ENCODE results near the gene CCDC158. TPM values are rescaled to one million over a fixed set of nuclear protein-coding genes. Genes with fewer than 3 reads are reported as not detected.
"Not testable (repeated sequence)": the region's sequence is repeated elsewhere in the genome, so short reads cannot be mapped to it uniquely, and the experiment has no call there.

CCDC158 gene
- total RNA-seq, 1 donor from 2014 or later: not detected

- H3K9me3 Mint-ChIP-seq: peaks cover 10% of the 10 kb centered on the region
- H3K27ac Mint-ChIP-seq (ENCODE audit: unreplicated experiment): no peak overlapping the region
- no peaks in the 10 kb centered on the region for H3K27me3 Mint-ChIP-seq (ENCODE audit: low read depth)
- DNase-seq (ENCODE audit: low read depth, low spot score): no peak
- H3K4me1 Mint-ChIP-seq: peaks cover 12% of the 10 kb centered on the region
- peaks cover 6% of the 10 kb centered on the region for H3K36me3 Mint-ChIP-seq (ENCODE audit: low read depth)
- no peak for TF ChIP-seq CTCF (conservative IDR thresholded peaks at IDR 0.05)
- no peak overlapping the region for H3K4me3 Mint-ChIP-seq
Observed at GRCh38 chr4:76282941-76283689, 137.8 kb downstream of the CCDC158 start.

- not testable (repeated sequence) for H3K27ac Mint-ChIP-seq (ENCODE audit: unreplicated experiment); H3K4me3 Mint-ChIP-seq; H3K36me3 Mint-ChIP-seq (ENCODE audit: low read depth); H3K9me3 Mint-ChIP-seq; H3K27me3 Mint-ChIP-seq (ENCODE audit: low read depth); DNase-seq (ENCODE audit: low read depth, low spot score)
- H3K4me1 Mint-ChIP-seq: peaks cover 12% of the 10 kb centered on the region
Observed at GRCh38 chr4:76281594-76281993, 139.3 kb downstream of the CCDC158 start.

- no peak for TF ChIP-seq CTCF (conservative IDR thresholded peaks at IDR 0.05)
- Mint-ChIP-seq H3K27me3 (ENCODE audit: low read depth) (no peaks in the 10 kb centered on the region), H3K4me1 (peaks cover 12% of the 10 kb centered on the region), H3K27ac (ENCODE audit: unreplicated experiment) (no peak overlapping the region), H3K9me3 (no peaks in the 10 kb centered on the region), H3K4me3 (no peak overlapping the region), H3K36me3 (ENCODE audit: low read depth) (no peaks in the 10 kb centered on the region)
- DNase-seq (ENCODE audit: low read depth, low spot score): no peak
Observed at GRCh38 chr4:76280488-76281441, 140.2 kb downstream of the CCDC158 start.

GRCh38 chr4:76279462-76279861, 141.5 kb downstream of the CCDC158 start:
- Mint-ChIP-seq H3K27ac (ENCODE audit: unreplicated experiment) (no peak overlapping the region), H3K36me3 (ENCODE audit: low read depth) (no peaks in the 10 kb centered on the region), H3K9me3 (no peaks in the 10 kb centered on the region), H3K27me3 (ENCODE audit: low read depth) (no peaks in the 10 kb centered on the region), H3K4me1 (peaks cover 12% of the 10 kb centered on the region), H3K4me3 (no peak overlapping the region)
- no peak for DNase-seq (ENCODE audit: low read depth, low spot score)
- no peak for TF ChIP-seq CTCF (conservative IDR thresholded peaks at IDR 0.05)

GRCh38 chr4:76278583-76278982, 142.4 kb downstream of the CCDC158 start:
- no peaks in the 10 kb centered on the region for H3K36me3 Mint-ChIP-seq (ENCODE audit: low read depth)

More at GRCh38 chr4:76278583-76278982, 142.4 kb downstream of the CCDC158 start:
- Mint-ChIP-seq H3K4me3 (no peak overlapping the region), H3K27ac (ENCODE audit: unreplicated experiment) (no peak overlapping the region), H3K4me1 (peaks cover 12% of the 10 kb centered on the region), H3K27me3 (ENCODE audit: low read depth) (no peaks in the 10 kb centered on the region), H3K9me3 (no peaks in the 10 kb centered on the region)
- TF ChIP-seq CTCF (conservative IDR thresholded peaks at IDR 0.05): no peak
- DNase-seq (ENCODE audit: low read depth, low spot score): no peak

Data from neural crest cell (in vitro differentiated cells).